ENCODE measurements around the gene ZC3H10.

ZC3H10 gene

DNA sequence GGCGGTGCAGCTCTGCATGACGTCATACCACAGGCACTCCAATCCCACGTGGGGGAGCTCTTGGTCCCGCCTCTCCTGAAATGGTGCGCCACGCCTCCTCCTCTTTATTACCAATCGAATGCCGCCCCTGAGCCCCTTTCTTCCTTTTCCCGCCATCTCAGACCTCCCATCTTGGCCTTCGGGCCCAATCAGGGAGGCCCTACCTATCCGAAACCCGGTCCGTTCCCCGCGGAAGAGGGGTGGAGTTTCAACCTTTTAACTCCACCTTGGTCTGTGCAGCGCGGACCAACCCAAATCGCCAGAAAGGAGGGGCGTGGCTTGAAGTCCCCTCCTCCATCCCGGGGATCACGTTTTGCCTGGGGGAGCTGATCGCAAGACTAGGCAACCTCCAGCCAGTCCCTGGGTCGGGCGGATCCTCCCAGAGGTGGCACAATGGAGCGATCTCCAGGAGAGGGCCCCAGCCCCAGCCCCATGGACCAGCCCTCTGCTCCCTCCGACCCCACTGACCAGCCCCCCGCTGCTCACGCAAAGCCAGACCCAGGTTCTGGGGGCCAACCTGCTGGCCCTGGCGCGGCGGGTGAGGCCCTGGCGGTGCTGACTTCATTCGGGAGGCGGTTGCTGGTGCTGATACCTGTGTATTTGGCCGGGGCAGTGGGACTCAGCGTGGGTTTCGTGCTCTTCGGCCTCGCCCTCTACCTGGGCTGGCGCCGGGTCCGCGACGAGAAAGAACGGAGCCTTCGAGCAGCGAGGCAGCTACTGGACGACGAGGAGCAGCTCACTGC lies 10.0 kb downstream of the ZC3H10 start, which contains the start of gene ESYT1:
Gene ESYT1, plus strand, starts transcription at position 380 of the 782 bp plus-strand sequence. Its CDS starts 53 bp downstream, at position 433.
- peak; percentile 97 for DNase-seq (ENCODE audit: low spot score)

DNA sequence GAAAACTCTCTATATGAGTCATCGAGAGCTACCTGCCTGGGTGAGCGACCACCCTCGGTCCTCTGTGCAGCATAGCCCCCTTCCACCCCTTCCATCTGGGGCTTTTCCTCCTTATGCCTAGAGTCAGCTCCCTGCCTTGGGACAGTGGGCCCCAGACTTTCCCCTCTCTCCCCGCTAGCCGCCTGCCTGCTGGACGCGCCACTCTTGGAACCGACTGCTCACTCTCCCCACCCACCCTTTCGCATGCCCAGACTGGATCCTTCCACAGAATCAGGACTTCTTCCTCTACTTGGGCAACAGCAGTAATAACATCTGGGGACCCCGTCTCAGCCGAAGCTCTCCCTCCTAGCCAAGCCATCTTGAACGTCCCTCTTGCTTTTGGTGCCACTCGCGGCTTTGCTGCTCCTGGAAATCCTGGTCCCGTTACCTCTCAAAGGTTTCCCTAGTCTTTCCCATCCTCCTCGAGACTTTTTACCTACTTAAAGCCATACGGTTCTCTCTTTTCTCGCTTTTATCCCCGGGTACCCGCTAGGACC lies 10.7 kb downstream of the ZC3H10 start:
- no peak for DNase-seq (ENCODE audit: low spot score)

DNA sequence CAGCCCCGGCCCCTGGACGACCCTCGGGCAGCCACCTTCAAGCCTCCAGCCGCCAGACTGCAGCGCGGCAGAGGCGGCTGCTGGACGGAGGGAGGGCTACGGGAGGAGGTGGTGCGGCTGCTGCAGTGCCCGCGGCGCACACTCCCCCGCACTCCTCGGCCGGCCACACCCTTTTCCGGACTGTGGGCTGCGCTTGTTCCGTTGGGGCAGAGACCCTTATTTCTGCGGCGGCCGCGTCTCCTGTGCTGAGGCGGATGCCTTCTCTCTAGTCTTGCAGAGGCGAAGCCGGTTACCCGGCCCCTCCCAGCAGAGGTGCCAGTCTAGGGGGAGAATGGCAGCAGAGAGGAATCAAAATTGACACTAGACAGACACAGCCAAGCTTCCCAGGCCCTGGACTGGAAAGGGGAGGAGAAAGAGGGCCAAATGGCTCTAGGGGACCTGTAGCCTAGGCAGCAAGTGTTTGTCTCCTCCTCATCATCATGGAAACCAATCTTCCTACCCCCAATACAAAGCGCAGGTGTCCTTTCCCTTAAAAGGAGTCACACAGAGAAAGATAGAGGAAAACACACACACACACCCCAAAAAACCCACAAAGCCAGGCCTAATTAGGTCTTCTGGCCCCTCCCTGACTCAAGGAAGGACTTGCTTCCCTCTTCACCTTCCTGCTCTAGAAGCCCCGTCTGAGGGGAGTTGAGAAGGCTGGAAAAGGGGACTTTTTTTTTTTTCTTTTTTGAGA lies 11.3 kb downstream of the ZC3H10 start:
- DNase-seq (ENCODE audit: low spot score): no peak

DNA sequence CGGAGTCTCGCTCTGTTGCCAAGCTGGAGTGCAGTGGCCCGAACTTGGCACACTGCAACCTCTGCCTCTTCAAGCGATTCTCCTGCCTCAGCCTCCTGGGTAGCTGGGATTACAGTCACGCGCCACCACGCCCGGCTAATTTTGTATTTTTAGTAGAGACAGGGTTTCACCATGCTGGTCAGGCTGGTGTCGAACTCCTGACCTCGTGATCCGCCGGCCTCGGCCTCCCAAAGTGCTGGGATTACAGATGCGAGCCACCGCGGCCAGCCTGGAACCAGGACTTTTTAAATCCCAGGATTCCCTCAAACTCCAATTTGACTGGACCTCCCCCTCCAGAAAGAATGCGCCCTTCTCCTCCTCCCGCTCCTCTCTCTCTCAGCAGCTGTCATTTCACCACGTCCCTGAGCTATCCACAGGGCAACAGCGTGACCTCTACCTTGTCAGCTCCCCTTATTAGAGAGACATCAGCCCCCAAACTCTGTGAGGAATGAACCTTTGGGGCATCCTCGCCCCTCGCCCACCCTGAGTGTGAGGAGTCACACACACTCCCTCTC lies 12.0 kb downstream of the ZC3H10 start:
- DNase-seq (ENCODE audit: low spot score): no peak

DNA sequence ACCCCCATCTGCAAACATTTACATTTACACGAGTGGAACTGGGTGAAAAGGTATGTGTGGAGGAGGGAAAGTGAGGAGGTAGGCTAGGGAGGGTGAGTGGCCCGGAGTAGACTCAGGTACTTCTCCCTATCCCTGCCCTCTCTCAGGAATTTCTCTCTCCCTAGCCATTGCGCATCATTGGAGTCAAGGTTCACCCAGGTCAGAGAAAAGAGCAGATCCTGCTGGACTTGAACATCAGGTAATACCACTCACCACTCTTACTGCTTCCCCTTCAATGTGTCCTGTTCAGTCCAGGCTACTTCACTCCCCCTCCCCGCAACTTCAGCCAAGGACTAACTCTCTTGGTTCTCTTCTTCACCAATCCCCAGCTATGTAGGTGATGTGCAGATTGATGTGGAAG lies 12.8 kb downstream of the ZC3H10 start:
- no peak for DNase-seq (ENCODE audit: low spot score)

DNA sequence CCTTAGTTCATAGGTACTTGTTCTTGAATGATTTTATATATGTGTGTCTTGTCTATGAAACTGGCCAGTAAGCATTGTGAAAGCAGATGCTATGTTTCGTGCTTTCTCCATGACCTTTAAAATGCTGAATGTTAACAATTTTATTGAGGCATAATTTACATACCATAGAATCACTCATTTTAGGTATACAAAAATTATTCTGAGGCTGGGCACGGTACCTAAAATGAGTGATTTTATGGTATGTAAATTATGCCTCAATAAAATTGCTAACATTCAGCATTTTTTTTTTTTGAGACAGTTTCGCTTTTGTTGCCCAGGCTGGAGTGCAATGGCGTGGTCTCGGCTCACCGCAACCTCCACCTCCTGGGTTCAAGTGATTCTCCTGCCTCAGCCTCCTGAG lies 16.8 kb downstream of the ZC3H10 start:
- no peak for DNase-seq (ENCODE audit: low spot score)

DNA sequence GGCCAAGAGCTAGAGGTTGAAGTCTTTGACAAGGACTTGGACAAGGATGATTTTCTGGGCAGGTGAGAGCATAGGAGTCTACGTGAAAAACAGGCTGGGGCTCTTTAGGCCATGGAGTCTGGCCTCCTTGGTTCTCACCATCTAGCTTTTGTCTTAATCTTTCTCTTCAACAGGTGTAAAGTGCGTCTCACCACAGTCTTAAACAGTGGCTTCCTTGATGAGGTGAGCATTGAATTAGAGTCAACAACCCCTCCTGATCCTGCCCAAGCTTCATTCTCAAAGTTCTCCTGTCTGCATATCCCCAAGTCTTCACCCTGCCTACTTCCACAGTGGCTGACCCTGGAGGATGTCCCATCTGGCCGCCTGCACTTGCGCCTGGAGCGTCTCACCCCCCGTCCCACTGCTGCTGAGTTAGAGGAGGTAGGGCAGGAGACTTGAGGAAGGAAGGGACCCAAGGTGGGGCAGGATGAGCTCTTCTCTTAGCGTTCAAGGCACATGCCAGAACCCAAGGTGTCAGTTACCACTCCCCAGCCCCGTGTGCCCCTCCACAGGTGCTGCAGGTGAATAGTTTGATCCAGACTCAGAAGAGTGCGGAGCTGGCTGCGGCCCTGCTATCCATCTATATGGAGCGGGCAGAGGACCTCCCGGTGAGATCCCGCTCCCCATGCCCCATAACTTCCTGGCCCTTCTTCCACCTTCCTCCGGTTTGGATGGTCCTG lies 19.9 kb downstream of the ZC3H10 start:
- no peak for DNase-seq (ENCODE audit: low spot score)

DNA sequence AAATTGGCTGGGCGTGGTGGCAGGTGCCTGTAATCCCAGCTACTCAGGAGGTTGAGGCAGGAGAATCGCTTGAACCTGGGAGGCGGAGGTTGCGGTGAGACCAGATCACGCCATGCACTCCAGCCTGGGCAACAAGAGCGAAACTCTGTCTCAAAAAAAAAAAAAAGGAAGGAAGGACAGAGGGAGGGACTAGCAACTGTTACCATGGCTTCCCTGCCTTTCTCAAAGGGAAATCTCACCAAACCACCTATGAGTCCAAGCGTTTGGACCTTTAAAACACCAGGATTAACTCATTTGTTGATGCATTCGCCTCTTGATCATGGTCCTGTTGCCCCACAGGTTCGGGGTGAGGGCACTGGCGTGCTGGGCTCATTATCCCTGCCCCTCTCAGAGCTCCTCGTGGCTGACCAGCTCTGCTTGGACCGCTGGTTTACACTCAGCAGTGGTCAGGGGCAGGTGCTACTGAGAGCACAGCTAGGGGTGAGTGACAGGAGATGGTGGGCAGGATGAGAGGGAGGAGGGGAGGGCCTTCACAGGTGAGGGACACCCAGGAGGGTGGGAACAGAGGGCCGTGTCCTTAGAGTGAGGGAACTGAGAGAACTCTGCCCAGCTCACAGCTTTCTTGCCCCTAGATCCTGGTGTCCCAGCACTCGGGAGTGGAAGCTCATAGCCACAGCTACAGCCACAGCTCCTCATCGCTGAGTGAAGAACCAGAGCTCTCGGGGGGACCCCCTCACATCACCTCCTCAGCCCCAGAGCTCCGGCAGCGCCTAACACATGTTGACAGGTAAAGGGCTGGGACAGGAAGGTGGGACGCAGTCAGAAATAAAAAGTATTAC lies 24.1 kb downstream of the ZC3H10 start:
- DNase-seq (ENCODE audit: low spot score): no peak

DNA sequence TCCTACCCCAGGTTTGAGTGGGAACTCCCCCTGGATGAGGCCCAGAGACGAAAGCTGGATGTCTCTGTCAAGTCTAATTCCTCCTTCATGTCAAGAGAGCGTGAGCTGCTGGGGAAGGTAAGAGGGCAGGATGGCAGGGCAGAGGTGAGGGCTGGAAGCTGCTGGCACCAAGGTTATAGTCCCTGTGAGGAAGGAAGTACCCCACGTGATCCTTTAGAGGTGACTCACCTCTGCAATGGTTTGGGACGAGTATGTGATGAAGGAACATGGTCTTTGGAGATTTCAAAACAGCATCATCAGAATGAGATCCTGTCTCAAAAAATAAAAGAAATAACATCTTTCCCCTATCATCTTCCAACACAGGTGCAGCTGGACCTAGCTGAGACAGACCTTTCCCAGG lies 25.2 kb downstream of the ZC3H10 start:
- DNase-seq (ENCODE audit: low spot score): no peak

DNA sequence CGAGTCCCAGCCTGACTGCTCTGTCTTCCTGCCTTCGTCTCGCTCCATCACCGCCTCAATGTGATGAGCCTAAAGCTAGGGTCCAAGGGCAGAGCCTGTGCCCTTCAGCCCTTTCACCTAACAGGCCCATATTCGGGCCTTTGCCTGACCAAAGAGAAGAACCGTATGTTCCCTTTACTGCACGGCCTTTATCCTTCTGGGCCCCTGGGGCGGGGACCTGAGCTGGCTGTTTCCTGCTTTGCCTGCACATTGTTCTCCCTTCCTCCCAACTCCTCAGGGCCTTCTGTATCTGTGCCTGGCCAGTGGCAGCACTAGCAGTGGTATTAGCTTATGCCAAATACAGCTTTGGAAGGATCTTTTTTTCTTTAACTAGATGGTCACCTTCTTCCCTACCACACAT lies 25.8 kb downstream of the ZC3H10 start:
- no peak for DNase-seq (ENCODE audit: low spot score)

DNA sequence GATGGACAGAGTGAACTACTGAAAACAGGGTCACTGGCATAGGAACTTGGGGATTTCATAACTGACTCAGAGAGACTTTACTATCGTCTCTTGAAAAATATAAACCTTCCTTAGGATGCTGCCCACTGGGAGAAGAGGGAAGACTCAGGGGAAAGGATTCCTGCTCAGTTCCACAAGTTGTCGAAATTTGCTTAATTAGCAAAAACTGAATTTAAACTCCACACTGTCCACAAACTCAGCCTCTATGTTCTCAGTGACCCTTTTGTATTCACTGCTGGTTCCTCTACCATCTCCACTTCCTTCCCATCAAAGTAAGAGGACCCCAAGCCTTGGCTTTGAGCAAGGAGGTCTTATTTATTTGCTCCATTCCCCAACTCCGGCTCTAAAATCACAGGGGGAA lies 27.2 kb downstream of the ZC3H10 start:
- DNase-seq (ENCODE audit: low spot score): no peak

DNA sequence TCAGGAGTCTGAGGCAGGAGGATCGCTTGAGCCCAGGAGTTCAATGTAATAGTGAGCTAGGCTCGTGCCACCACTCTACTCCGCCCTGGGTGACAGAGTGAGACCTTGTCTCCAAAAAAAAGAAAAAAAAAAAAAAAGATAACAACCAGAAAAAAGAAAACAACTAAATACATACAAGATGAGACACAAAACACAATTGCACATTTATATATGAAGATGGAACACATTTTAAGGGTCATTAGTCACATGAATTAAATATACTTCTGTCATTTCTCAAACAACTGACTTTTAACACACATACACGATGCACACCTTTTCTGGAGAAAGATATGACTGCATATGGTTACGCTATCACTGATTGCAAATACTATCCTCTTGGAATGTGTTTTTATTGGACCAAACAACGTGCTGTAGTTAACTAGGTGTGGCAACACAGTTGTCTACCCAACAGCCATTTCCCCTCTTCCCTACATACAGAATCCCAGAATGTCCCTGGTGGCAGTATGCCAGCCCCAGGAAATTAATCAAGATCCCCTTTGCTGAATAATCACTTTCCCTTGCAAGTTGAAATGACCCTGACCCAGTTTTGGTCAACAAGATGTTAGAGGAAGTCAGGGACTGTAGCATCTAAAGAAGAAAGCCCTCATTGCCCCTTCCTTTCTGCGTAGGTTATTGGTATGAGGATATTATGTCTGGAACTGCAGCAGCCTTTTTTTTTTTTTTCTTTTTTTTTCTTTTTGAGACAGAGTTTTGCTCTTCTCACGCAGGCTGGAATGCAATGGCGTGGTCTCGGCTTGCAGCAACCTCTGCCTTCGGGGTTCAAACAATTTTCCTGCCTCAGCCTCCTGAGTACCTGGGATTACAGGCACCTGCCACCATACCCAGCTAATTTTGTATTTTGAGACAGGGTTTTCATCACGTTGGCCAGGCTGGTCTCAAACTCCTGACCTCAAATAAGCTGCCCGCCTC lies 28.7 kb downstream of the ZC3H10 start:
- DNase-seq (ENCODE audit: low spot score): no peak

DNA sequence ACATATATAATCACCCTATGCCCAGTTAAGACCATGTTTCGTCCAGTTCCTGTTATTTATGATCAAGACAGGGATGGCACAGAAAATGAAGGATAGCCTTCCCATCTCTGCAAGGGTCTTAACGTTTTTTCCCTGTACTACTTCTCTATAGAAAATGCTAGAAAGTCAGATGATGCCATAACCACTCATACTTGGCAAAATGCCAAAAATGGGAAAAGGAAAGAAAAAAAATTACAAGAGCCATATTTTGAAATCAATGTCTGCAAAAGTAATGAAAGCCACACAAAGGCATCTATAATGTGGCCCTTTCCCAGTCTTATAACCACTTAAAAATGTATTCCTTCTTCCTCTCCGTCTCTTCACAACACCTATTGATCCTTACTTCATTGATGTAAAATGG lies 32.5 kb downstream of the ZC3H10 start:
- DNase-seq (ENCODE audit: low spot score): no peak

DNA sequence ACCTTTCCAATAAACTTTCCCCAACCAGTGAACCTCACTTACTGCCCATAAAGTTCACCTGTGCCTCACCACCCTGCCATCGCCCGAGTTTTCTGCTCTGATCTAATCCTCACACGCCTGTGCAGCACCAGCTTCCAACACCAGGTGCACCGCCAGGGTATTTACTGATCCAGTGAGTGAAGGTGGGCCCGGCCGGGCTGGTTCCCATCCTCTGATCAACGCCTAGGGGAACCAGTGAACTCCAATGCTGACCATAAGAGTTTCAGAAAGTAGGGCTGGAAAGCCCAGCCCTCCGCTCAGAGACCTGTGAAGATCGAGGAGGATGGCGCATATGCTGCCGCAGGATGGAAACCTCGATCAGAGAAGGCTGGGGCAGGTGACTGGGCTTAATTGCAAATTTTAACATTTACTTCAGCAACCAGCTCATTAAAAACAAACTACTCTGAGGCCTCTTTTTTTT lies 33.6 kb downstream of the ZC3H10 start:
- peak; percentile 76 for DNase-seq (ENCODE audit: low spot score)

DNA sequence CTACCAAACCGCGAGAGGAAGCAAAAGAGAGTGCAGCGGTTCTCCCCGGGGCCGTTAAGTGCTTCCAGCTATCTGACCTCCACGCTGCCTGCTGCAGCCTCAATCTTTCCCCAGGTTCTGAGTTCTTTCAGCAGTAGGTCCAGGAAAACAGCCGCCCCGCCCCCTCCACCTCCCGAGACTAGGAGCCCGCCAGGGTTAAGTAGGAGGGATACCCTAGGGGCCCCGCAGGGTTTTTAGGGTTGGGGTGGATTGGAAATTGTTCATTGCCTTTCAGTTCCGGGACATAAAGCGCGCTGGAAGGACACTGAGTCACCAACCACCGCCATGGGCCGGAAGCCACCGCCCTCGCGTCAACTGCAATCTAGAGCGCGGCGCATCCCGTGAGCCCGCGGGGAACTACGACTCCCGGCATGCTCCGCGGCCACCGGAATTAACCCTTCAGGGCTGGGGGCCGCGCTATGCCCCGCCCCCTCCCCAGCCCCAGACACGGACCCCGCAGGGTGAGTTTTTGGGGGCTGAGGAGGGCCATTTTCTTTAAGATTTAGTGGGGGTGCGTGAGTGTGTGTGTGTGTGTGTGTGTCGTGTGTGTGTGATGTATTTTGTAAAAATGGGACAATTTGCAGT lies 34.2 kb downstream of the ZC3H10 start, which contains the start of gene MYL6B:
Gene MYL6B, plus strand, starts transcription at position 456 of the 624 bp plus-strand sequence. CDS start 1,332 bp downstream, outside the sequence.
- DNase-seq (ENCODE audit: low spot score): peak; percentile 93

DNA sequence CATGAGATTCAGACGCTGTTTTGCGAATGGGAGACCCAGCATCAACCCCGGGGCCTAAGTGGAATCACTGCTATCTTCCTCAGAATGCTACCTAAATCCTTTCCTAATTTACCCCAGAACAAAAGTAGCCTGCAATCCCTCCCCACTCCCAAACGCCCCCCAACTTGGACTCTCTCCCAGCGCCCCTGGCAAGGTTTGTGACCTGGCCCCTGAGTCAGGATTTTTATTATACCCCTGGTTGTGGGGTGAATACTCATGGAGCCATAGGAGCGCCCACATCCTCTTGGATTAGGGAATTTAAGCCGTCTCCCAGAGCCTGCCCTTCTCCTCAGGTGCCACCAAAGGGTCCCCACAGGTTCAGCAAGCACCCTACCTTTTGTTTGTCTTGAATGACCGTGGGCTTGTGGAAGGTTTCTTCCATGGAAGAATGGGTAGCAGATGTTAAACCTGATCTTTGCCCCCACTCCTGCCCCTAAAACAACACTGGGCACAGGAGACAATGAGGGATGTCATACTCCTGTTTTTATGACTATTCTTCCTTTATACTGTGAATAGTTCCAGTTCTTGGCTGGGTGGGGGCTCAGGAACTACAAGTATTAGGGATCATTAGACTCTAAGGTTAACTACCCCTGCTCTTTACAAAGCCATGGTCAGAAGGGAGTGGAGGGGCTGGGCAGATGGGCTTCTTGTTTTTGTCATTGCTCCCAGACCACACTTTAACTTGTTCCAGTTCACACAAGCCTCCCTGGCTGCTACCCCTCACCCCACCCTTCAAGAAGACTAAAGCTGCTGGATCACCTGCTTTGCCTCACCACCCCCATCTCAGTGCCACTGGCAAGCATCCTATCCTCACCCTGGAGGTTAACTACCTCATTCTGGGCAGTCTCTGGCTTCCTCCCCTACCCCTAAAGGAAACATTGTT lies 35.0 kb downstream of the ZC3H10 start:
- no peak for DNase-seq (ENCODE audit: low spot score)

DNA sequence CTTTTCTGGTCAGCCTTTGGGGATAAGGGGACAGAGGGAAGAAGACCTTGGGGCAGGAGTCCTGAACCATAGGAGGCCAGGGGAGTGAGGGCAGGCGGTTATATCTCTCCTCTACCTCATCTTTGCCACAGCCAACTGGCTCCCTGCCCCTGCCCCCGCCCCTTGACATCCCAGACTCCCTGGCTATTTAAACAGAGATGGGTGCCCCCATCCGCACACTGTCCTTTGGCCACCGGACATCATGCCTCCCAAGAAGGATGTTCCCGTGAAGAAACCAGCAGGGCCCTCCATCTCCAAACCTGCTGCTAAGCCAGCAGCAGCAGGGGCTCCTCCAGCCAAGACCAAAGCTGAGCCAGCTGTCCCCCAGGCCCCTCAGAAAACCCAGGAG lies 35.6 kb downstream of the ZC3H10 start:
- no peak for DNase-seq (ENCODE audit: low spot score)

DNA sequence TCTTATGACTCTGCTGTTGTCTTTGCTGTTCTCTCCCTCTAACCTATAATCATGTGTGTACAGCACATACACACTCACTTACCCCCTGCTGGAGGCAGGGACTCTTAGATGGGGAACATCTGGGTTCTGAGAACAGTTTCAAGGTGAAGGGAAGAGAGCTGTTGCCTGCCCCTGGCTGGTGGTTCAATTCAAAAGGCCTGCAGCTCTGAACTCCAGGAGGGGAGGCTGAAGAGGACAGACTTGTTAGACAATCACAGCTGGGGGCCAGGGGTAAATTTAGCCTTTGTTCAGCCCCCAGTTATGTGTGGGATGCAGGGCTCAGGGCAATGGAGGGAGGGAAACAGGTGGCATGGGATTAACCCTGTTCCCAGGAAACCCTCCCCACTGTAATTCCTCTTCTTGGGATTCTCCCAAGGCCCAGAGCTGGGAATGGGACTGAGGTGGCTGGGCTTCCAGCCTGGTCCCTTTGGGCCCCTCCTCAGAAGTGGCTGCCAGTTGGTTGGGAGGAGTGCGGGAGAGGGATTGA lies 36.2 kb downstream of the ZC3H10 start:
- DNase-seq (ENCODE audit: low spot score): no peak

All from HuH-7 (cell line).